GM23248 (cell line): ENCODE results near the gene SCYL2.

Experiments used
- EZH2 ChIP-seq: fragments of 200-600 bp; sonication (generic); IDR thresholded peaks from 2 replicates; pipeline ENCODE4 v1.6.1; 2018; ENCODE audit warnings: antibody characterized with exemption, mild to moderate bottlenecking; ENCODE audit not compliant: insufficient read depth, poor library complexity, severe bottlenecking
- EZH2phosphoT487 ChIP-seq: fragments of 200-600 bp; sonication (generic); IDR thresholded peaks from 2 replicates; pipeline ENCODE4 v1.6.1; 2018; ENCODE audit warnings: antibody characterized with exemption, moderate library complexity, mild to moderate bottlenecking, low read depth; ENCODE audit not compliant: insufficient read depth

DNA sequence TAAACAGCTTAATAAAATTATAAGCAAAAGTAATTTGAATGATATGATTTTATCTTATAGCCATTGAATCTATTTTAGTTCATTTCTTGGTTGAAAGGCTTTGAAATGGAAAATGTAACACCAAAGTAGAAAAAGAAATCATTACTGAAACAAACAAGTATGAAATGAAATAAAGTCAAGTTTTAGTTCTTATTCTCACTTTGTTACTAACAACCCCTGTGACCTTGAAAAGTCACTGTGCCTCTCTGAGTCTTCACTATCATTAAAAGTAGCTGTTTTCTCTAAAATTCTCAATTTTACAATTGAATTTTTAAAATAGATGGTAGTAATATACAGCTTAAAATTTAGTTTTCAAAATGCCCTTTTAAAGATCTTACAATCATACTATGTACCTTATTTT is 57.5 kb downstream of the SCYL2 start:
- TF ChIP-seq EZH2 (no peak), EZH2phosphoT487 (no peak)
